ENCODE data around the gene ERGIC1. TPM values are rescaled to one million over a fixed set of nuclear protein-coding genes. Genes with fewer than 3 reads are reported as not detected.
"Not testable (repeated sequence)": the region's sequence is repeated elsewhere in the genome, so short reads cannot be mapped to it uniquely, and the experiment has no call there.

The ERGIC1 gene, protein sequence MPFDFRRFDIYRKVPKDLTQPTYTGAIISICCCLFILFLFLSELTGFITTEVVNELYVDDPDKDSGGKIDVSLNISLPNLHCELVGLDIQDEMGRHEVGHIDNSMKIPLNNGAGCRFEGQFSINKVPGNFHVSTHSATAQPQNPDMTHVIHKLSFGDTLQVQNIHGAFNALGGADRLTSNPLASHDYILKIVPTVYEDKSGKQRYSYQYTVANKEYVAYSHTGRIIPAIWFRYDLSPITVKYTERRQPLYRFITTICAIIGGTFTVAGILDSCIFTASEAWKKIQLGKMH
- 168 and 172 TPM in 2 replicates for total RNA-seq

DNA sequence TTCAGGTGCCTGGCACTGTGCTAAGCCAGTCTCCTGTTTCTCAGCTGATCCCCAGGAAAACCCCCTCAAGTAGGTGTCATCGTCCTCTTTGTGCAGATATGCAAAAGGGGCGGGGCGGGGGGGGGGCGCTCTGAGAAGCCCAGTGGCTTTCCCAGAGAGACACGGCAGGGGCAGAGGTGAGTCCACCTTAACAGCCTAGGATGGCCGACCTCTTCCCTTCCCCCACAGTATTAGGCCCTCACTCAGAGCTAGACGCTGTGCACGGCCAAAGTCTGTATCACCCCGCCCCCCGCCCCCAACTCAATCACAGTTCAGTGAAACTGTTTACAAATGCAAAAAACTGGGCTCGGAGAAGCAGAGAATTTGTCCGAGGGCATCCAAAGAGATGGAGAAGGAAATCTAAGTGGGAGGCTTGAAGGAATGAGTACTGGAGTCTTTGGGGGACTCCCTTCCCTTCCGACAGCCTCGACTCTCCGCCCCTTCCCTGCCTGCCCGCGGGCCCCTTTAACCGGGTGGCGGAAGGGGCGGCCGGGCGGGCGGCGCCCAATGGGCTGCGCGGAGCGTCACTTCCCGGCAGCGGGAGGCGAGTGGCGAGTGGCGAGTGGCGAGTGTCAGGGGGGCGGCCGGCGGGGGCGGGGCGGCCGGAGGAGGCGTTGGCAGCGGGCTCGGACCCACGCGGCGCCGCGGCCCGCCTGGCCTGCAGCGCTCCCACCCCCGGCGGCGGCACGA, at the start of gene ERGIC1:
TSS of gene ERGIC1 (plus strand) at position 566 of the 729 bp plus-strand sequence. CDS start at position 729, 163 bp downstream.
- no peak for DNase-seq (ENCODE audit: extremely low read depth, low read depth, low spot score)

DNA sequence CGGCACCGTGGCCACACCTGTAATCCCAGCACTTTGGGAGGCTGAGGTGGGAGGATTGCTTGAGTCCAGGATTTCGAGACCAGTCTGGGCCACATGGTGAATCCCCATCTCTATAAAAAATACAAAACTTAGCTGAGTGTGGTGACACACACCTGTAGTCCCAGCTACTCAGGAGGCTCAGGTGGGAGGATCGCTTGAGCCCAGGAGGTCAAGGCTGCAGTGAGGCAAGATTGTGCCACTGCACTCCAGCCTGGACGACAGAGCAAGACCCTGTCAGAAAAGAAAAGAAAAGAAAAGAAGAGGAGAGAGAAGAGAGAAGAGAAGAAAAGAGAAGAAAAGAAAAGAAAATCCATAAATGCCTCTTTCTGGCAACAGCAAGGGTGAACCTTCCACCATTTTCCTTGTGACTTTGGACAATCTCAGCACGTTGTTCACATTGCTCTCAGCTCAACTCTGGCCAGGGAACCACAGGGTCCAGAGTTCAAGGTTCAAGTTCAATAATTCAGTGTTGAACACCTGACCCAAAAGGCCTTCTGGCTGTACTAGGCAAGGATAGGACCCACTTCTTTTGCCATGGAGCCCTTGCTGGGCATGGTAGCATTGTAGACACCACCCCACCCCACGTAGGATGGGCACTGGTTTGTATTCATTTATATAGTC, 48.5 kb upstream of the ERGIC1 start:
- no peak for DNase-seq (ENCODE audit: extremely low read depth, low read depth, low spot score)

DNA sequence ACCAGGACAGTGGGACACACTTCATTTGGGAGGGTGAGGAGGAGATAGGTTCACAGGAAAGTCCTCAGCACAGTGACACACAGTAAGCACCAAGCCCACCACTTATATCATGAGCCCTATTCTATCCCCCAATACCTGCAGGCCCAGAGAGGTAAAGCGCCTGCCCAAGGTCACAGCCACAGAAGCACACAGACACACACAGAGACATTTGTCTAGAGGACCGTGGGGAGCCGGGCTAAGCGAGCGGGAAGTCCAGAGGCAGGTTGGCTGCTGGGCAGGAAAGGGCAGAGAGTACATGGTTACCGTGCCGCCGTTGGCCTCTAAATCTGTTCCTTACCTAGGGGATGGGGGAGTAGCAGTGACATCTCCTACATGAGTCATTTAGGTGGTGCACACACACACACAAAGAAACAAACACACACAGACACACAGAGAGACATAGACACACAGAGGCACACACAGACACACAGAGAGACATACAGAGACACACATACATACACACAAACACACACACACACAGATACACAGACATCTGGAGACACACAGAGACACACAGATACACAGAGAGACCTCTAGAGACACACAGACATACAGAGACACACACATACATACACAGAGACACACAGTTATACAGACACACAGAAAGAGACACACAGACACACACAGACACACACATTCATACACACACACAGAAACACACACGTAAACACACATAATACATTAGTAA, 47.2 kb upstream of the ERGIC1 start:
- DNase-seq (ENCODE audit: extremely low read depth, low read depth, low spot score), result no peak

DNA sequence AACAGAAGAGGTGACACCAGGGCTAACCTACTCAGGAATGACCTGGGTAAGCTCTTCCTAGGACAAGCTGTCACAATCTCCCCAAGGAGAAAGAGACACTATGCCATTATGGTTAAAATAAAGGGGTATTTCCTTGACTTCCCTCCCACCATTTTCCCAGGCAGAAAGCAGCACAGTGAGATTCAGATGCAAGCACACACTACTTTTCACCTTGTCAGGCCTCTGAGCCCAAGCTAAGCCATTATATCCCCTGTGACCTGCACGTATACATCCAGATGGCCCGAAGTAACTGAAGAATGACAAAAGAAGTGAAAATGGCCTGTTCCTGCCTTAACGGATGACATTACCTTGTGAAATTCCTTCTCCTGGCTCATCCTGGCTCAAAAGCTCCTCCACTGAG, 46.5 kb upstream of the ERGIC1 start:
- not testable (repeated sequence) for DNase-seq (ENCODE audit: extremely low read depth, low read depth, low spot score)

DNA sequence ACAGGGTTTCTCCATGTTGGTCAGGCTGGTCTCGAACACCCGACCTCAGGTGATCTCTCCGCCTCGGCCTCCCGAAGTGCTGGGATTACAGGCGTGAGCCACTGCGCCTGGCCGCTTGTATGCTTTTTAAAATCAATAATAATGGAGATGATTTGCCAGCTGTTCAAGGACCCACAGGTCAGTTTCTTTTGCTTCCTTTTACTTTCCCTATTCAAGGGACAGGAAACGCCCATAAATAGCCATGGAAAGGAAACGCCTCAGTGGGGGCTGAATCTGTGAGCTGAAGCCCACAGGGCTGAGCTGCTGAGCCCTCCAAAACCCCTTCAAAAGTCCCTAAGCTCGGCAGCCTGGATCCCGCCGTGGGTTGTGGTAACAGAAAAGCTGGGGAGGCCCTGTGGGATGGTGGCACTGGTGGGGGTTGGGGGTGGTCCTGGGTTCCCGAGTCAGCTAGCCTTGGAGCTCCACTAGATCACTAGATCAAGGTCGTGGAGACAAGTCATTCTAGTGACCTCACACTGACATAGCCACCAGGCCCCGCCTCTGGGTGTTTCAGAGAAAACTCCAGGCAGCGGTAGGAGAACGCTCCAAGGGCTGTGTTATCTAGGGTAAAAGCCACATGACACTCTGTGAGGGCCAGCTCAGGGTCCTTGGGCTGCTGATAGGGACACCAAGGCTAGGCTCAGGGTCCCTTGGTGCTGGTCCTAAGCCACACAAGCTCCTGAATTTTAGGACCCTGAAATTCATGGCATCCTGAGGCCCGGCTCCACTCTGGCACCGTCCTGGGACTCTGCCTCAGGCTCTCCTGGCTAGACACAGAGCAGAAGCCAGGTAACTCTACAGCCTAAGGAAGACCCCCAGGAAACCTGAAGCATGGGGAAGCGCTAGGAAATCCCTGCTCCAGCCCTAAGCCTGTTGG, 45.0 kb upstream of the ERGIC1 start:
- no peak for DNase-seq (ENCODE audit: extremely low read depth, low read depth, low spot score)

DNA sequence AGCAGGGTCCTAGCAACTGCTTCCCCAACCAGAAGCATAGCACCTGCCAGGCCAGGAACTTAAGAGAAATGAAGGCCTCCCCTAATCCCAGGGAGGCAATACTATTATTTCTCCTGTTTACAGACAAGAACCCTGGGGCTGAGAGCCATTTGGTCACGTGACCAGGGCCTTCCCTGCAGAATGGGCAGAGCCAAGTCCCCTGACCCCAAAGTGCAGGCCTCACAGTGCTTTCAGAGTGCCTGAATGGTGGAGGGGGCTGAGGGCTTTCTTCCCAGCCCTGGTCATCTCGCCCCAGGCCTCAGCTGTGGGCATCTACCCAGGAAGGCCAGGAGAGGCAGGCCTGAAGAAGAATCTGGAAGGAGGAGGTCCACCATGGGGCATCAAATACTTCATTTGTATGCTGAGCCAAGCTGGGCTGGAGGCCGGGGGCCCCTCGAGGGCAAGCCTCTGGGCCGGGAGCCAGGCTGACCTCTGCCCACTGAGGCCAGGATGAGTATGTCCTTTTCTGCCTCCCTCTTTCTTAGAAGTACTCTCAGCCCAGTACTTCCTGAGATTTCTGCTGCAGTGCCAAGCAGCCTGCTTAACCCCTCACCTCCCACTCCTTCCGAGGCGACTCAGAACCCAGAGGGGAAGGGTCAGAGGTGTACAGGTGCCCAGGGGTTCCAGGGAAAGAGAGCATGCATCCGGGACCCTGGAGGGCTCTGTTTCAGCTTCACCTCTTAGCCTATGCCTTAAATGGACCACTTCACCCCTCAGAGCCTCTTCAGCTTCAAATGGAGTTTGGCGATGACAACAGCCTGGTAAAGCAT, 44.2 kb upstream of the ERGIC1 start:
- DNase-seq (ENCODE audit: extremely low read depth, low read depth, low spot score), result no peak

DNA sequence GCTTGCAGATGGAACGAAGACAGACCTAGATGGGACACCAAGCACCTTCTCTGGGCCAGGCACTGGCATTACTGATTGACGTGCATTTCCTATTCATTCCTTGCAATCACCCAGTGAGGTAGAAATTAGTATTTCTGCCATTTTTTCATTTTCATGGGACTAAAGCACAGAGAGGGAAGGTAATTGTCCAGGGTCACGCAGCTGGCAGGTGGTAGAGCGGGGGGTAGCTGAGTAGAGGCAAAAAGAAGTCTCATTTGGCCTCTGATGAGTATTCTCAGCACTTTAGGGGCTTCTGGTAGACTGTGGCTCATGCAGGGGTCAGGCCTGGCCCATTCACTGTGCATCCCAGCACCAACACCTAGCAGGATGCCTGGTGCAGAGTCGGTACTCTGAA, 43.6 kb upstream of the ERGIC1 start:
- DNase-seq (ENCODE audit: extremely low read depth, low read depth, low spot score), result no peak

DNA sequence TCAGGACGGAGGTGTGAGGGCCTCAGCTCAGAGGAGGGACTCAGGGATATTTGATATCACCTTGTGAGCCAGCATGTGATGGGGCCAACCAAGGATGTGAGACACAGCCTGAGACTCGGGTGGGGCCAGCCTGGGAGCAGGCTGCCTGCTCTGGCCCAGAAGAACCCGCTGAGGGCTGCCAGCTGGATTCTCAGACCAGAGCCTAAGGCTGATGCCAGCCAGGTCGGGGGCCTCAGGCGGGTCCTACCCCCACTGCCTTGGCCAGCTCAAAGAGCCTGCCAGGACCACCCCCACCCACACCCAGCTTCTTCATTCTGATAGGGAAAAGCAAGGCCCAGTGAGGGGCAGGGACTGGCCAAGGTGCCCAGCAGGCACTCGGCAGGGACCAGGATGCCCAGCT, 42.8 kb upstream of the ERGIC1 start:
- DNase-seq (ENCODE audit: extremely low read depth, low read depth, low spot score), result no peak

DNA sequence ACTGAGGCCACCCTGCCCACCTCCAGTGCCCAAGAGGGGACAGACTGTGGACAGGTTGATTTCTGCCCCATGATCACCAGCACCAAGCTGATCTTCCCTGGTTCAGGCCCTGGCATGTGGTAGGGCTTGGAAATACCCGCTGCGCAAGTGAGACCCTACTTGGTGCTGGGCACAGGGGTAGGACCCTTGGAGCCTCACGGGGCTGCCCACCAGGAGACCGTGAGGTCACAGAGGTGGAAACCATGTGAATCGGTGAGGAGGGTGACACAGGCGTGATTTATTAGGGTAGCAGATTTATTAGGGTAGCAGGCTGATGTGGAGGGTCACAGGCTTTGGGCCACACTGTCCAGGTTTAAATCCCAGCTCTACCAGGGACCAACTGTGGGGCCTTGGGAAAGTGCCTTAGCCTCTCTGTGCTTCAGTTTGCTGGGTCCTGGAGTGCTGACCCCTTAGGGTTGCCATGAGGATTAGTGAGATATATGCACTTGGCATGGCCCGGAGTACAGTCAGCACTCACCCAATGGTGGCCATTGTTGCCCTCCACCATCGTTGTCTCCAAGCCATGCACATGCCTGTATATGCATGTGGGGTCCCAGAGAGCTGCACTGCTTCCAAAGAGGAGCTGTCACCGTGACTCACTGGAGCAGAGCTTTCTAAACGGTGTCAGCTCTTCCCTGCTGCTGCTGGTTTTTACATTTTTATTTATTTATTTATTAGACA, 42.2 kb upstream of the ERGIC1 start:
- DNase-seq (ENCODE audit: extremely low read depth, low read depth, low spot score), result no peak

DNA sequence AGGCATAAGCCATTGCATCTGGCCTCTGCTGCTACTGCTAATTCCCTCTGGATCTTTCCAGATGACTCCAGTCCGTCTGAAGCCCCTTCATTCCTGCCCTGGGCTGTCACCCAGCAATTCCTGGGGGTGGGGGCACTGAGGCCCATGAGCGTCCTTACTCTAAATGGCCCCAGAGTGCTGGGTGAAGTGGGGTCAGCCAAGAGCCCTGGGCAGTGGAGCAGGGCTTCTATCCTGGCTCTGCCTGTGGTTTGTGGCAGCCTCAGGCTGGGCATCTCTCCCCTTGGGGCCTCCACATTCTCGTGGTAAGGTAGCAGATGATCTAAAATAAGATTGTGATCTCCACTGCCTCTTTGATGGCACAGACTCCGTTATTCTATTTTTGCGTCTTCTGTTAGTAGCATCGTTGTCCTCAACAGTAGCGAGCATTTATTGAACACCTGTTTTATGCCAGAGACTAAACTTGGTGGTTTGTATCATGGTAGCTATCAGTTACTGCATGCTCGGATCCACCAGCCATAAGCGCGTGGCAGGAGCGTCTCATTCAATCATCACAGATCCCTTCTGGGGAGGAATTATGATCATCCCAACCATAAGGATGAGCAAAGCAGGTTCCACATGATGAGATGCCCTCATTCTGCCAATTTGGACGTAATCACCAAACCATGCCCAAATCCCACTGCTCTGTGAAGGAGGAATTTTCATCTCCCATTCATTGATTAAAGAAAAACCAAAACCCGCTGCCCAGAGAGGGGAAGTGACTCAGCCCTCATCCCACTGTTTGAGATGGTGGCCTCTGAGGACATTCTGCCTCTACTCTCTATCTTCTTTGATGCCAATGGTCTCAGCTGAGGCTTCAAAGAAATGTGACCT, 41.1 kb upstream of the ERGIC1 start:
- no peak for DNase-seq (ENCODE audit: extremely low read depth, low read depth, low spot score)

DNA sequence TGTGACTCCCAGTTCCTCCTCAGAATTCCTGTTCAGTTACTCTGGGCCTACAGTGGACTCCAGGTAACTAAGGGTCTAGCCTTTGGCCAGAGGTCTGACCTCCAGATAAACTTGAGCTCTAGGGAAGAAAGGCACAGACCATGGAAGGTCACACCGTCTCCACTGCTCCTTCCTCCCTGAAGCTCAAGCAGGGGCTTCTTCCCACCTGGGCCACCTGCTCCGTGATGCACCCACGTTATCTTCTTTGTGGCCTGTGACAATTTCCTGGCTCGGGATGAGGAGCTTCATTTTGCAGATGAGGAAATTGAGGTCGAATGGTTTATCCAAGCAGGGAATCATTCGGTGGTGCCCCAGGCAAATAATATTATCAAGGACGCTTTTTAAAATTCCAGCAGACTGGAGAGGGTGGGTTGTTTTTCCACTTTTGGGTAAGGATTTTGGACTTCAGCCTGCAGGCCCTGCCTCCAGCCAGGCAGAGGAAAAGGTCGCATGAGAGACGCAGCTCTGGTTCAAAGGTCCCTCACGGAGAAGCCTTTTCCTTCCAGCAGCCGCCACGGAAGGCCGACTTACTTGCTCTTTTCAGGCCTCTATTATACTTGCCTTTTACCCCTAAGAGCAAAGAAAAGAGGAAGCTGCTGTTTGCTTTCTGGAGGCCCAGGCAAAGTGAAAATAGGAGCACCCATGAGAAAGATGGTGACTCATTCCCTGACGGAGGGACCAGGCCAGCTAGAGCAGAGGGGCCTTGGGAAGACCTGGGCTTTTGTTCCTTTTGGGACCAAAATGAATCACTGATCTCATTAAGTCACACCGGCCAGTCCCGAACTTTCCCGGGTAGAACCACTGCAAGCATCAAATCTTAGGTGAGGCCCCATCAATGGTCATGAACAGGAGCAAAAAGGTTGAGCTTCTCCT, 40.2 kb upstream of the ERGIC1 start:
- no peak for DNase-seq (ENCODE audit: extremely low read depth, low read depth, low spot score)

DNA sequence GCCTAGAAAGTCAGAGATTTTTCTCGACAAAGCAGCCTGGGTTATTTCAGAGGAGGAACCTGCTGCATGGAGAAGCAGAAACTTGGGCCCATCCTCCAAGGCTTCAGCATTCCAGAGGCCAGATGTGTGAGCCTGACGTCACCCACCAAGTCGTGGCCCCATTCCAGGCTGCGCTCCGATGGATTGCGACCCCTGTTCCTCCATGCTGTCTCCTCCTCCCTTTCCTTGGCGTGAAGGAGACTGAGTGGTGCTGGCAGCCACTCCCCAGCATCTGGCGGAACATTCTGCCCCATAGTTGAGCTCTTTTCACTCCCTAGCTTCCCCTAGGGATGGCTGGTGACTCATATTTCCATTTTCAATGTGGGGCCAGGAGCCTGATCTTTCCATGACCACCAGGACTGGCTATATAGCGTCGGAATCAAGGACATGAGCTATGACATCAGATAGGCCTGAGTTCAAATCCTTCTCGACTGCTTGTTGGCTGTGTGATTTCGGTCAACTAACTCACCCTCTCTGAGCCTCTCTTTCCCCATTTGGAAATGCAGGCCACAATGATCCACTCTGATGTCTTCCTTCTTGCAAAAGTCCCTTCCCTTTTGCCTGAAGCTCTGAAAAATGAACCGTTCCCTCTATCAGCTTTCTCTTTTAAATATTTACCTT, 38.6 kb upstream of the ERGIC1 start:
- peak; percentile 87 for DNase-seq (ENCODE audit: extremely low read depth, low read depth, low spot score)

DNA sequence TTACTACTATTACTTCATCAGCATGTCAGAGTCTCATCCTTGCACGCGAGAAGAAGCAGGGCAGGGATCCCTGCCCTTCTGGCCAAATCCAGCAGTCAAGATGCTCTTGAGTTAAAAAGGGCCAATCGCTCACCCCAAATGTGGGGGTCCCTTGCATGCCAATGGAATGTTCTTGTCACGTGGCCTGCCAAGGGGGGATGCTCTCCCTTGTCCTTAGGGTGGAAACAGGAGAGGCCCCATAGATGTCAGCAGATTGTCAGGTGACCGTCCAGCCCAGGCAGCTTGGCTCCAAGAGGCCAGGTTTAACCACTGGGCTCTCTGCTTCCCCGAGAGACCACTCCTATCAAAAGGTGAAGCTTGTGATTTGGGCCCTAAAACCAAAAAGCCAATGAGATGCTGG, 37.7 kb upstream of the ERGIC1 start:
- DNase-seq (ENCODE audit: extremely low read depth, low read depth, low spot score), result no peak

DNA sequence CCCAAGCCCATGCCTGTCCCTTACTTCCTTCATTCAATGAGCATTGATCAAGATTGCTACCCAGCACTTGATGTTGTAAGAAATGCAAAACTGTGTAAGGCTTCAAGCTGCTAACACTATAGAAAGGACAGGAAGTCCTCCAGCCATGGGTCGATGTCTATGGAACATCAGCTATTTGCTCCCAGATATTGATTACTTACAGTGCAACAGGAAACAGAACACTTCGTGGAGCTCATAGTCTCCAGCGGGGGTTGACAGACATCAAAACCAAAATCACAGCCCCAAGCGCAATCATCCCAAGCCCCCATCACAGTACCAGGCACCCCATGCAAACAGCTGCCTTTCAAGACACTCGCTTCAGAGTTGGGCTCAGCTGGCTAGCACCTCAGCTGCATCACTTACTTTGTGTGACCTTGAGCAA, 36.3 kb upstream of the ERGIC1 start:
- no peak for DNase-seq (ENCODE audit: extremely low read depth, low read depth, low spot score)

DNA sequence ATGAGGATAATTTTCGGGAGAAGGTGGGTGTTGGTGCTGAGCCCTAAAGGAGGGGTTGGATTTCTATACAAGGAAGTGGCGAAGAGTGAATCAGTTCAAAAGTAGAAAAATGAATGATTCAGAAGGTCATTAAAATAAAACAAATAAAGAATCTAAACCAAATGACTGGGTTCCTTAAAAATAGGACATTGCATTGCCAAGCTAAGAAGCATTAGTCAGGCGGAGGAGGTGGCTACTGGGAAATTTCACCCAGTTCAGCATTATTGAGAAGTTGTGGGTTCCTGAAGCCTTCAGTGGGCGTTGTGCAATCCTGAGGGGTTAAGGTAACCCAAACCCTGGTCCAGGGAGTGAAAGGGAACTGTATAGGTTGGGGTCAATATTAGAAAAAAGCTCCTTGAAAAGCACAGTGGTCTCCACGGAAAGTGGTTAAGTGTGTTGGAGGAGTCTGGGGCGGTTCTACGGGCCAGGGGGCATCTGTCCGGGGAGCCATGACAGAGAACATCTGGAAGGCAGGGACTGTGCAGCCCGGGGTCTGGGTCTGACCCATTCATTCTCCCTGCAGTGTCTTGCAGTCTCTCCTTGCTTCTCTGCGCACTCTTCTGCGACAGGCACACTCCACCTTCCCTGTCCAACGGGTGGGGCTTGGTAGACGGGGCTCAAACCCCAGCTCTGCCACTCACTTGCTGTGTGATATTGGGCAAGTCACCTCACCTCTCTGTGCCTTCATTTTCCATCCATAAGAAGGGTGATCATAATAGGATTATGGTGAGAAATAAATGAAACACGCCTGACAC, 35.4 kb upstream of the ERGIC1 start:
- no peak for DNase-seq (ENCODE audit: extremely low read depth, low read depth, low spot score)

Measured in glomerular endothelial cell (primary cell).